IPS-11a (cell line): ENCODE results near the gene ACRBP.

ENCODE experiments used
- H3K4me3 ChIP-seq: one replicate; pipeline ENCODE4 v1.5.1; 2013; ENCODE audit warnings: low read depth, low read length, control low read depth

The ACRBP gene

DNA sequence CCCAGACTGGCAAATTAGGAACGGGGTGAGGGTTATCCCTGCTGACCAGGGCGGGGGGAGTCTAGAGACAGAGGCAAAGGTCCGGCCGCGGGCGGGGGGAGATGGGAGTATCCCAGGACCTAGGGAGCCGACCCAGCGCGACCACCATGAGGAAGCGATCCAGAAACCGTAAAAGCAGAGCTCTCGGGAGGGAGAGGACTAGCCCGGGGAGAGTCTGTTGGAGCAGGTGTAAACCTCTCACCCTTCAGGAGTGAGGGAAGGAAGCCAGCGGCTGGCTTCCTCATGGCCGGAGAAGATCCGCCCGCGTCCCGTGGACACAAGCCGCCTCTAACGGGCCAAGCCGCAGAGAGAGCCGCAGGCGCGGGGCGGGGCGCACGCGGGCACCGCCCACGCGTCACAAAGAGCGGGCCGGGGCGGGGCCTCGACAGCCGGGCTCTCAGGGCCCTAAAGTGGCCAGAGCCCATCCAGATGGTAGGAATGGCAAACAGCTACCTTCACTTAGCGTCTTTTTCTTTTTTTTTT lies at the start of gene ACRBP:
Gene ACRBP (minus strand): TSS at position 350 of the 522 bp plus-strand sequence. CDS start 66 bp downstream, at position 284.
- peak within 1 kb of the TSS; percentile 59 for H3K4me3 ChIP-seq

DNA sequence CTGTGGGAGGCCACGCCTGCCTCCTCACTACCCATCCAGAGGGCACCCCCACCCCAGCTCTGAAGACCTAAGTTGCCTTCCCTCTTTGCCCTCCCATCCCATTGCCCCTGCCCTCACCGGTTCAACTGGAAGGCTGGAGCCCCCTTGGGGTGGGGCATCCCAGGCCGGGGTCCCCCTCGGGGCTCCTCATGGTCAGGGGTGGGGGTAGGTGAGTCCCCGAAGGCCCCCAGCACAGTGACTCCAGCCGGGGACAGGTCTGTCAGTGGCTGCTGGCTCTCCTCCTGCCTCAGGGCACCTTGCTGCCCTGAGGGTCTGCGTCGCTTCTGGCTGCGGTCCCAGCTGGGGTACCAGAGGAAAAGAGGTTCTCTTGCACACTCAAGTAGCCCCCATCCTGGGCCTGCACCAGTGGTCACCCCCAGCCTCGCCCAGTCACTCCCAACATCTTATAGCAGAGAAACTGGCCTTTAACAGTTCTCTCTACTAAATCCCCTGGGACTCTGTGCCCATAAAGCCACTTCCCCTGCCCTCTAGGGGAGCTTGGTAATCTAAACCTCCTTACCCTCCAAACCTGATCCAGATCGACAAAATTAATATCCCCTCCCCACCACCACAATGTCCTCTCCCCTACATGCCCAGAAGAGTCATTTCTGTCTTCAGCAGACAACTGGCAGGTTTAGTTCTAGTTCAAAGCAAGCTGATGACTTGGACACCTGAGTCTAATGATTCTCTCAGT lies 48.2 kb upstream of the ACRBP start:
- no peak overlapping the region for H3K4me3 ChIP-seq

DNA sequence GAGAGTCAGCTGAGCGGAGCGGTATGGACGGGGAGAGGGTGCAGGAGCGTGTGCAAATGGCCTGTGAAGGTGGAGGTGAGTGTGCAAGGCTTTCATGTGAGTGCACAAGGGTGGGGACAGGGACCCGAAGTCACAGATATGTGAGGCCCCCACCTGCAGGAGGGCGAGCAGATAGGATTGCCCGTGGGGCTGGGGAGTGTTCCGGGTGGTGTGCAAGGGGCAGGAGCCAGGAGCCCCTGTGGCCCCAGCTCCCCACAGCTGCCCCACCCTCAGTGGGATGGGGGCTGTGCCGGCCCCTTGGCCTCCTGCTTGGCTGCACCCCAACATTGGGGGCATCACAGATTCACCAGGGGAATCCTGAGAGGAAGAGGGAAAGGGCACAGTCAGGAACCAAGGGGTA lies 47.5 kb upstream of the ACRBP start:
- no peak overlapping the region for H3K4me3 ChIP-seq

DNA sequence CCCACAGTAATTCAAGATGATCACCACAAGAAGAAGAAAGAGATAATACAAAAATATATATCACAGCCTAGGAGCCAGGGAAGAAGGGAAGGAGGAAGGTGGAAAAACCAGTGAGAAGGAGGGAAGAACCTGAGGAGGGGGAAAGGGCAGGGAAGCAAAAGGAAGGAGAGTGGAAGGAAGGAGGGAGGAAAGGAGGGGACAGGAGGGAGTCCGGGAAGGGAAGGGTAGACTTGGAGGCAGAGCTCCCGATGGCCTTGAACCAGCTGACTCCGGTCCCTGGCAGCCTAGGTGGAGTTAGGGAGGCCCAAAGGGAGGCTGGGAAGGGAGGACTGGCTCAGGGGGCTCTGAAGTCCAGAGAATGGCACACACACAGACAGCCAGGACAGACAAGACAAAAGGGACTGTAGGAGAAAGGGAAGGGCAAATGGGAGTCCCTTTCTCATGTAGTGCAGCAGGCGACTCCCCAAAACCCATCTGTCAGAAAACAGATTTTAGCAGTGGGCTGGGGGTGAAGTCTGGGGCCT lies 46.7 kb upstream of the ACRBP start:
- H3K4me3 ChIP-seq: no peak overlapping the region

DNA sequence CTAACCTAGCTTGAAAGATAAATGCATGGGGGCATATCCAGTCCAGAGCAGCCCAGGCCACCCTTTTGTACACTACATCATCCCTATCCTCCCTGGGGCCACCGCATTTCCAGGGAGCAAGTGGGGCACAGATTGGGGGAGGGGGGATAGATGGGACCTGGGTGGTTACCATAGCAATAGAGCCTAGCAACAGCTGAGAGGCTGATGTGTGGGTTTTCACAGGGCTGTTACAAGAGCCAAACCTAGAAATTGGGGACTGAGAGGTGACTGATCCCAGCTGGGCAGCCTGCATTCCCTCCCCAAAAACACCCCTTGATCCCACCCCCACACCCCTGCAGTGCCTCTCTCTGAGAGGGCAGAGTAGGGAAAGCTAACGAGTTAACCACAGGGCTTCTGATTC lies 45.7 kb upstream of the ACRBP start:
- no peak overlapping the region for H3K4me3 ChIP-seq

DNA sequence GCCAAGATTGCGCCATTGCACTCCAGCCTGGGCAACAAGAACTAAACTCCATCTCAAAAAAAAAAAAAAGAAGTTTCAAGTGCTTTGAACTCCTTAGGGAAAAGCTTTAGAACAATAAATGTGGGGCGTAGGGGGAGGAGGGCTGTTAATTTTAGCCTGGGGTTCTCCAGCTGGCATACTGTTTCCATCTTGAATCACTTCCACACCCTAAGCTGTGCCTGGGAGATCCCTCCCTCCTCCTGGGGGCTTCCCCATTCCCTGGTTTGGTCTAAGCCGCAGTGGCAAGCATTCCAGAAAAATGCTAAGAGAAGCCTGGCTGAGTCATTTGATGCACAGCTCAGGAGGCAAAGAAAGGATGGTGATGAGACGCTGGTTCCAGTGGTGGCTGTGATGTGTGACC lies 44.2 kb upstream of the ACRBP start:
- no peak overlapping the region for H3K4me3 ChIP-seq

DNA sequence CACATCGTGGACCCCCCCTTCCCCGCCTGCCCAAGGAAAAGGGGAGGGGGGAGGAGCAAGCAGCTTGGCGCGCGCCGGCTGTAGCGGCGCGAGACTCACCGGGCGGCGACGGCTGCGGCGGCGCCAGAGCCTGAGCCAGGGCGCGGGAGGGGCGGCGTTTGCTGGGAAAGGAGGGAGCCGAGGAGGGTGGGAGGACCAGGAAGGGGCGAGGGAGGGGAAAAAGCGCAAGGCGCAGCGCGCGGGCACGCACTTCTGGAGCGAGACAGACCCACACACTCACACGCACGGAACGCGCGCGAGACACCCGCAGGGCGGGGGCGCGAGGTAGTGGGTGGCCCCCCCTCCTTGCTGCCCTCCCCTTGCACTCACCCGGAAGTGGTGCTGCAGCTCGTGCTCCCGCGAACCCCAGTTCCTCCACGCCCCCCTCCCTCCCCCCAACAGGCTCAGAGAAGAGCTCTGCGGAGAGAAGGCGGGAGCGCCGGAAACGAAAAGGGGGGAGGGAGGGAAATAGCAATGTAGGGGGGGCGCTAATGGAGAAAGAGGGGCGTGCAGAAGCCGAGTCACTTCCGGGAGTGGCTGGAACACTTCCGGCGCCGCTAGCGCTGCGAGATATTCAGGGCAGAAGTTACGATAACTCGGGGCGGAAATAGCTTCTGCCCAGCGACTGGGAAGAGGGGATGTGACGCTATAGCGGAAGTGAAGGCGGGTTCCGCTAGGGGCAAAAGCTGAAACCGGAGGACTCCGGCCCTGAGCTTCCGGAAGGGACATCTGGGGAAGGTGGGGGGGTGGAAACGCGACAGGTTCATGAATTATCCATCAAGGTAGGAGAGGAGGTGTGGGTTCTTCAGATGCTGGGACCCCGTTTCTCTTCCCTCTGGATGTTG lies 42.0 kb upstream of the ACRBP start, which contains the start of gene ZNF384:
Gene ZNF384 (minus strand): TSS at position 377 of the 884 bp plus-strand sequence. CDS start 9,855 bp downstream, outside the sequence.
- H3K4me3 ChIP-seq: peak within 1 kb of the TSS; percentile 96

DNA sequence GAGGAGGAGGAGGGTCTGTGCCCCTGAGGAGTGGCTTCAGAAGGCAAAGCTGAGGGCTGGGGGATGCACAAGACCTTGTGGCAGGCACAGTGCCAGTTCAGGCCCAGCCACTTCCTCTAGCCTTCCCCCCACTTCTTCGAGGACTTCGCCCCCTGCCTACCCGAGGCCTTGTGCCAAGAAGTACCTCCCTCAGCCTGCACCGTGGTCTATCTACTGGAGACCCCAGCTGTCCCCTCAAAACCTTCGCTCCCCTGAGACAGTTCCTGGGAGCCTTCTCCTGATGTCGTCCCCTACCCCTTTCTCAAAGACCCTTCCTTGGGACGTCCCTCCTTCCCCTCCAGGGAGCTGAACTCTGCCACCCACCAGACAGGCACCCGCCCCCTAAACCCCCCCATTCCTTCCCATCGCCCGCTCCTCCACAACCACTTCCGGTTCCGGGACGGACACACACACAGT lies 41.3 kb upstream of the ACRBP start:
- peak overlapping the region; percentile 96 for H3K4me3 ChIP-seq

DNA sequence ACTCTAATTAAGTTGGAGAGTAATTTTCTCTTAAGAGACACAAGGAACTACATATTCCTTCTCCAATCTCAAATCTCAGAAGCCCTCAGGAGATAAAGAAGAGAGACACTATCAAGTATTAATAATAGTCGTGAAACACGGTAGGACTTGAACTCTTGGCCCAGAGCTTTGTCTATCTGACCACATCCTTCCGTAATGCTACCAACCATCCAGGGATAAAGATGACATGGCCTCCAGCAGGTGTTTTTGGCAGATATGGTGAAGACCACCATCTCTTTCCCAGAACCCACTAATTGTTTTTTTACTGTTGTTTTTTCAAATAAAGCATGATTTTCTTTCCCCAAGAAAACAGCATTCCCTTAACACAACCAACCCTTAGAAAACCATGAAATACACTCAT lies 38.6 kb upstream of the ACRBP start:
- H3K4me3 ChIP-seq: no peak overlapping the region

DNA sequence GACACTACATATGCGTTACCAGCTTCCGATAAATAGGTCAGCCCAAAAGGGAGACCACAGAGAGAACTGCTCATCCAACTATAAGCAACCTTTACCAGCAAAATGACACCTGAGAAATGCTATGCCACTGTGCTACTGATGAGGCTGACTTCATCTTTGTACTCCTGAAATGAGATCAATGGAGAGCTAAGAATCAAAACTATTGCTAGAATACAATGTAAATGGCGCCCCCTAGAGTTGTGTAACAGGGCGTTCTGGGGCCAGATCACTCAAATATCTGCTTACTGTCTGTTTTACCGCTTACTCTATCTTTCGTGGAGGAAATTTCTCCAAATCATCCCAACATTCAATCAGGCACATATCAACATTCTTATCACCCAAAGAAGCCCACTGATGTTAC lies 37.4 kb upstream of the ACRBP start:
- no peak overlapping the region for H3K4me3 ChIP-seq

DNA sequence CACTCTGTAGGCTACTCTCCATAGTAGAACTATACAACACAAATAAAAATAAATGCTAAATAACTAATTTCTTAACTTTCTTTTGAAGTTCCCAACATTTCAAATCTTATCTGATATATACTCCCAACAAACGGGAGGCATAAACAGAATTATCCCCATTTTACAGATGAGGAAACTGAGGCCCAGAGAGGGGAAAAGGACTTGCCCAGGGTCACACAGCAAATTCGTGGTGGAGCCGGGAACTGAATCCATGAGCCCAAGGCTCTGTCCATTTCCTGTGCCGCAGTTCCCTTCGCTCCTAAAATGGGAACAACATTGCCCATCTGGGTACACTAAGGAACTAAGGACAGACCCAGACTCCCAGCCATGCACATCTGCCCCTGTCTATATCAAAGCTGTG lies 29.7 kb upstream of the ACRBP start:
- no peak overlapping the region for H3K4me3 ChIP-seq

DNA sequence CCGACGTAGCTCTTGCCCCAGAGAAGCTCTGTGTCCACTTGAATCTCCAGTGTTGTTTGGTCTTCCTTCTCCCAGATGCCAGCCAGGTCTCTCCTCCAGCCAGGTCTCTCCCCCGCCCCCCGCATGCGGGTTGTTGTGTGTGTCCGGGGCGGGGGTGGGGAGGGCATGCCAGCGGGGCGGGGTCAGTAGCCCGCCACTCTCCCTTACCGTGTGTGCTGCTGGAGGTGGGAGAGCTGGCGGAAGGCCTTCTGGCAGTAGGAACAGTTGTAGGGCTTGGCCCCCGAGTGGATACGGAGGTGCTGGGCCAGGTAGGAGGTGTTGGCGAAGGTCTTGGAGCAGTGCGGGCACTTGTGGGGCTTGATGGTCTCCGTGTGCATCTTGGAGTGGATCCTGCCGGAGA lies 24.9 kb upstream of the ACRBP start:
- no peak overlapping the region for H3K4me3 ChIP-seq

DNA sequence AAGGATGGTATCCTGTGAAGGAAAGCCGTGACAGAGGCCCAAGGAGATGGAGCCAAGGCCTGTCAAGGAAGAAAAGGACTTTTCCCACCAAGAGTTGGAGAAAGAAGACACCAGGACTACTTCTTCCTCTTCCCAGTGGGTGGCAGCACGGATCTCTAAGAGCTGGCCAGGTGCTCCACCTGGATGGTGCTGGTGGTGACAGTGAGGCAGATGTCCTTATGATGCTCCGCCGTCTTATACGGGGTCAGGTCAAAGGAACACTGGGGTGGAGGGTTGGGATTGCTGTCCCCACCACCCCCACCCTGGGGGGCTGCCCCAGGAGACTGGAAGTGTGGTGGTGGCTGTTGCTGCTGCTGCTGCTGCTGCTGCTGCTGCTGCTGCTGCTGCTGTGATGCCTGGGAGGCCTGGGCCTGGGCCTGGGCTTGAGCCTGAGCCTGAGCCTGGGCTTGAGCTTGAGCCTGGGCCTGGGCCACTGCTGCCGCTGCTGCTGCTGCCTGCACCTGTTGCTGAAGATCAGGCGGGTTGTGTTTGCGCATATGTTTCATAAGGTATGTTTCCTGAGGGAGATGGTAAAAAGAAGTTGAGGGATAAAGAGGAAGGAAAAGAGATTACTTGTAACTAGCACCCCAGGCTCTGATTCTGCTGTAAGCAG lies 20.5 kb upstream of the ACRBP start:
- no peak overlapping the region for H3K4me3 ChIP-seq

DNA sequence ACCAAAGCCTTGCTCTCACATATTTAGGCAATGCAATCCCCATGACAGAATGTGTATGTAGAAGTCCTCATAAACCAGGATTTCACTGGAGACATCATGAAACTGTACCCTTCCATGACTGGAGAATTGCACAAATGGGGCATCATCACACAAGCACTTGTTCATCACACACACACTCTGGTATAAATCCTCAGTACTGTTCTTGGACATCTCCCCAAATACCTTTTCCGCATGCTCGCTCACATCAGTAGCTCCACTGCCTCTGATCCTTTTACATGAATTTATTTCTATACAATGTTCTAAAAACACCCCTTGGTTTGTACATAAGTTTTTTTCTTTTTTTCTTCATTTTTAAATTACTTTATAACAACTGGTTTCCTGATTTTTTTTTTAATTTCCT lies 19.0 kb upstream of the ACRBP start:
- no peak overlapping the region for H3K4me3 ChIP-seq

DNA sequence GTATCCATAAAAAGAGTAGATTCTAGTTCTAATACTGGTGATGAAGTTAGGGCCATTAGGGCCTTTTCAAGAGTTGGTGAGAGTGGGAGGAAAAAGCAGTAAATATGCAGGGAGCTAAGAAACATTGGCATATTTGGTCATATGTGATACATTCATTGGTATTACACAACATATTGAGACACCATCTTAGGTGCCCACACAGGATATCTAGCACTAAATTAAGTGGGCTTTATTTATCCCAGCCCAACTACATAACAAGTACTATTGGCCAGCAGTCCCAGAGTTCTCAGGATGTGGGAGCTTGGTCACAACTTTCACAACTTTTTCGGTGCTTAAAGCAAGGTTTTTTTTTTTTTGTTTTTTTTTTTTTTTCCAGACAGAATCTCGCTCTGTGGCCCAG lies 17.7 kb upstream of the ACRBP start:
- no peak overlapping the region for H3K4me3 ChIP-seq

DNA sequence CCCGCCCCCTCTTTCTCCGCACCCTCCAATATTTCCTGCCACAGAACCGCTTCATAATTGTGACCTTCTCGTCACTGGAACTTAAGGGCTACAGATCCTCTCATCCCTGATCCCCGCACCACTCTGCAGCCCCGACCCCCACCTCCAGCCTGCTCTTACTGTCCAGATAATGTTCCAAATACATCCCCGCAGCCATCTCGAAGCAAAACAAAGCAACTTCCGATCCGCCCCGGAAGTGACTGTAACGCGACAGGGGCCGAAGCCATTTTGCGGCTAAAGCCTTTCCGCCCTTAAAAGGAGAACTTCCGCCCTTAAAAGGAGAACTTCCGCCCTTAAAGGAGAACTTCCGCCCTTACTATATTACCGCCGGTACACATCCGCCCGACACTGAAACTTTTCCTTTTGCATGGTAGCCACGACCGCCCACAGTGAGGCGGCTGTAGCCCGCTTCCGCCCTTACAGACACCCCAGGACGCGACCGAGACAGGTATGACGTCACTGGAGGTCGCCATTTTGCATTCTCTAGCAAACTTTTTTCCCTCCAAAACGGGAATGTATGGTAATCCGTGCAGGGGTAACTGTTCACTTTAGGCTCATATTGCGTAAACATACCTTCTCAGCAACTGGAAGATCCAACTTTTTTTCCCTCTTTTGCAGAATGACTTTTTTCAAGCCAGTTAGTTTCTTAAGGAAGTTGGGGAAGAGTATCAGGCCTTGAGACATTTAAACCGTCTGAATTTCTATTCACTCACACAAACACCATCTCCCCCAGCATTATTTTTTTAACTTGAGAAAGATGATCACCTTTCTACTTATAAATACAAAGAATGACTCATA lies 15.9 kb upstream of the ACRBP start, which contains the start of gene ING4:
Gene ING4 (minus strand): TSS at position 214 of the 837 bp plus-strand sequence. CDS start 18 bp downstream, at position 196.
- peak within 1 kb of the TSS; percentile 95 for H3K4me3 ChIP-seq

DNA sequence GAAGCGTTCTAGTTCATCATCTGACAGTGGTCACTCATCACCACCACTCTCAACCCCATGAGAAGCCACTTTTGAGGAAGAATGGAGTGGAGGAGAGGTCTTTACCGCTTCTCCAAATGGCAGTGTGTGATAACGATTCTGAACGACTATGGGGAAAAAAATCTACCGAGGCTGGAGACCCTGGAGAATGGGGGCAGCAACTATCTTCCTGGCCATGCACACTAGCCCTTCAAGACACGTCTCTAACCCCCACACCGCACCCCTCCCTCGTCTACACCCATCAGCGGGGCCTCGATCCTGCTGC lies 15.3 kb upstream of the ACRBP start:
- peak overlapping the region; percentile 95 for H3K4me3 ChIP-seq

DNA sequence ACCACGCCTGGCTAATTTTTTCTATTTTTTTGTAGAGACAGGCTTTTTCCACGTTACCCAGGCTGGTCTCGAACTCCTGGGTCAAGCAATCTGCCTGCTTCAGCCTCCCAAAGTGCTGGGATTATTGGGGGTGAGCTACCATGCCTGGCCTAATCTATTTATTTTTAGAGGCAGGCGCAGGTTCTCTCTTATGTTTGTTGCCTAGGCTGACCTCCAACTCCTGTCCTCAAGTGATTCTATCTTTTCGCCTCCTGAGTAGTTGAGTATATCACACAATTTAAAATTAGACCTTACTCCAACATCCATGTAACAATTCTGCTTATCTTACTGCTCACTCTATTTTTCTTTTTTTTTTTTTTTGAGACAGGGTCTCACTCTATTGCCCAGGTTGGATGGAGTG lies 6.8 kb upstream of the ACRBP start:
- H3K4me3 ChIP-seq: no peak overlapping the region

DNA sequence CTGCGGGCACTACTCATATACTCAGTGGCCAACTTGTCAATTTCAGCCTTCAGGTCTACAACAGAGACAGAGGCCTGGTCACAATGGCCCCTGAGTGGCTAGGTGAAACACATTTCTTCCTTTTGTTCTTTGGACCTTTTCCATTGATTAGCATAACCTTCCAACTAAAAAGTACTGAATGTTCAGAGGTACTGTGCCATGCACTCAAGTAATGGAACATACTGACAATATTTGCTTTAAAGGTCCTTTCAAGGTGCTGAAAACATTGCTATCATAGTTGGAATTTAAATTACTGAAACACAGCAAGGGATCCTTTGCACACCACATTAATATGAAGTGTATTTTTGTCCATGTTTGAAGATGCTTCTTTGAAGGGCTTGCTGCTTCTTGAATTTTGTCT lies 6.1 kb upstream of the ACRBP start:
- no peak overlapping the region for H3K4me3 ChIP-seq

DNA sequence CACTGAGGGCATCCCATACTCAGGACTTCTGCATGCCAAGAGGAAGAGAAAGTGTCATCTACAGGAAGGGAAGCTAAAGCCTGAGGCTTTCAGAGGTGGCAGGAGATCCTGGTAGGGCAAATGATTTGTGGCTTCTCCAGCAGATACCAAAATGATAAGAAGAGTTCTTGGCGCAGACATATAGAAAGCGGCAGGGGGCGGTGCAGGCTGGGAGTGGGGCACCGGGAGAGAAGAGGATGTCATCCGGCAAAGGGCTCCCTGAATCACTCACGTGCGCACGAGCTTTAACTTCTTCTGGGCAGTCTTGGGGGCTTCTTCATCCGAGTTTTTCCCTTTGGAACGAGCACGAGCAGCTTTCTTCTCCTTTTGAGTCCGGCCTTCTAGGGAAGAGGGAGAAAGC lies 5.2 kb upstream of the ACRBP start:
- H3K4me3 ChIP-seq: no peak overlapping the region
